ENCODE results near the gene MAP9. TPM values are rescaled to one million over a fixed set of nuclear protein-coding genes. Genes with fewer than 3 reads are reported as not detected.

The MAP9 gene
- total and polyA plus RNA-seq, 10 of the 15 experiments (the other 5 are each of a cell fraction or from before 2014, with no cell fraction given): 1.2 to 7.0 (median 4.3) TPM

- no peak for TF ChIP-seq FOXK2 (IDR thresholded peaks at IDR 0.05)
- CTCF ChIA-PET: interaction anchor here (0.7 to 2.3 kb wide), 3 partner anchors 385 to 707 kb away, joined by 3 to 13 read pairs (median 5); no protein-coding TSS in a partner anchor
- no peak for DNase-seq (ENCODE audit: low read depth, low spot score)
- Histone ChIP-seq H3K36me3 (ENCODE audit: control insufficient read depth in 2 of 2, insufficient read depth in 2 of 2, low read length in 1 of 2) (no peaks in the 10 kb centered on the region), H4K20me1 (ENCODE audit: control insufficient read depth, insufficient read depth) (no peaks in the 10 kb centered on the region), H3K9me3 (replicated peaks; ENCODE audit: control insufficient read depth, insufficient read depth, low read length) (no peaks in the 10 kb centered on the region), H3K4me2 (ENCODE audit: control insufficient read depth, insufficient read depth) (no peak overlapping the region), H3K79me2 (ENCODE audit: control insufficient read depth, insufficient read depth, low read length) (no peaks in the 10 kb centered on the region), H3K4me1 (ENCODE audit: control insufficient read depth, insufficient read depth, low read length) (no peaks in the 10 kb centered on the region), H3K4me3 (no peak overlapping the region), H2AFZ (ENCODE audit: control insufficient read depth, low read depth, low read length) (no peak overlapping the region), H3K27ac (ENCODE audit: control insufficient read depth, insufficient read depth) (no peak overlapping the region), H3K27me3 (replicated peaks in 1 of 2; ENCODE audit: control insufficient read depth in 2 of 2, insufficient read depth in 2 of 2, low read length in 1 of 2) (no peaks in the 10 kb centered on the region), H3K9ac (ENCODE audit: control insufficient read depth, insufficient read depth, low read length) (no peak overlapping the region)
- no TSS peak for BruUV-seq (replicated peaks)
- intact Hi-C loops (cut with micrococcal nuclease; ENCODE audit: unreplicated experiment) (no loop called here), in situ Hi-C loops (cut with MboI) (no loop called here)
- WGBS (ENCODE audit: insufficient coverage, insufficient replicate concordance, low lambda C conversion rate, missing lambda C conversion rate): 19% methylated on average over 2 of the region's 2 CpGs
- POLR2A ChIA-PET: no interaction called here
- RAD21 ChIA-PET (ENCODE audit: unreplicated experiment): no interaction called here
- no peak for ATAC-seq
- FAIRE-seq: no peak
- SMC1A ChIA-PET (ENCODE audit: uncharacterized antibody, unreplicated experiment): no interaction called here
These were observed 26.2 kb upstream of the MAP9 start for GRCh38 chr4:155402941-155403340.

- SMC1A ChIA-PET (ENCODE audit: uncharacterized antibody, unreplicated experiment): interaction anchor here (1.4 kb wide), 1 partner anchor 10 kb away, joined by 3 read pairs; no protein-coding TSS in a partner anchor
- Histone ChIP-seq H3K4me2 (ENCODE audit: control insufficient read depth, insufficient read depth) (no peak overlapping the region), H2AFZ (ENCODE audit: control insufficient read depth, low read depth, low read length) (no peak overlapping the region), H3K9me3 (replicated peaks; ENCODE audit: control insufficient read depth, insufficient read depth, low read length) (no peaks in the 10 kb centered on the region), H3K4me1 (ENCODE audit: control insufficient read depth, insufficient read depth, low read length) (no peaks in the 10 kb centered on the region), H3K27ac (ENCODE audit: control insufficient read depth, insufficient read depth) (no peak overlapping the region), H3K79me2 (ENCODE audit: control insufficient read depth, insufficient read depth, low read length) (no peaks in the 10 kb centered on the region), H3K9ac (ENCODE audit: control insufficient read depth, insufficient read depth, low read length) (no peak overlapping the region), H4K20me1 (ENCODE audit: control insufficient read depth, insufficient read depth) (no peaks in the 10 kb centered on the region), H3K4me3 (no peak overlapping the region), H3K36me3 (ENCODE audit: control insufficient read depth in 2 of 2, insufficient read depth in 2 of 2, low read length in 1 of 2) (no peaks in the 10 kb centered on the region), H3K27me3 (replicated peaks in 1 of 2; ENCODE audit: control insufficient read depth in 2 of 2, insufficient read depth in 2 of 2, low read length in 1 of 2) (no peaks in the 10 kb centered on the region)
- no TSS peak for BruUV-seq (replicated peaks)
- CTCF ChIA-PET: interaction anchor here (0.8 to 1.2 kb wide), 3 partner anchors 13 to 552 kb away, joined by 3 to 4 read pairs (median 3); no protein-coding TSS in a partner anchor
- DNase-seq (ENCODE audit: low read depth, low spot score) (no peak), ATAC-seq (no peak), FAIRE-seq (no peak)
- RAD21 ChIA-PET (ENCODE audit: unreplicated experiment): no interaction called here
- in situ Hi-C loops (cut with MboI) (no loop called here), intact Hi-C loops (cut with micrococcal nuclease; ENCODE audit: unreplicated experiment) (no loop called here)
- POLR2A ChIA-PET: no interaction called here
- WGBS (ENCODE audit: insufficient coverage, insufficient replicate concordance, low lambda C conversion rate, missing lambda C conversion rate): 17% methylated on average over 2 of the region's 2 CpGs
- no peak for TF ChIP-seq E4F1 (IDR thresholded peaks at IDR 0.05; ENCODE audit: borderline replicate concordance, partially characterized antibody)
- no peak for TF ChIP-seq ZBED1 (IDR thresholded peaks at IDR 0.05; ENCODE audit: borderline replicate concordance)
- no peak for TF ChIP-seq MEF2B (IDR thresholded peaks at IDR 0.05; ENCODE audit: partially characterized antibody, poor library complexity, severe bottlenecking)
- TF ChIP-seq BCL3 (IDR thresholded peaks at IDR 0.05; ENCODE audit: borderline replicate concordance, insufficient read depth, low read depth, low read length, poor library complexity, severe bottlenecking): no peak
- TF ChIP-seq CBX5 (IDR thresholded peaks at IDR 0.05; ENCODE audit: low read depth): no peak
- TF ChIP-seq KAT2A (conservative IDR thresholded peaks at IDR 0.05; ENCODE audit: control insufficient read depth, low read depth, low read length): no peak
- TF ChIP-seq SMAD1 (IDR thresholded peaks at IDR 0.05; ENCODE audit: low read depth, partially characterized antibody): no peak
- no peak for TF ChIP-seq ZSCAN29 (IDR thresholded peaks at IDR 0.05)
- TF ChIP-seq GABPA (IDR thresholded peaks at IDR 0.05; ENCODE audit: low read depth): no peak
- TF ChIP-seq DPF2 (IDR thresholded peaks at IDR 0.05): no peak
- no peak for TF ChIP-seq TCF7 (IDR thresholded peaks at IDR 0.05; ENCODE audit: borderline replicate concordance)
- no peak for TF ChIP-seq CREM (IDR thresholded peaks at IDR 0.05; ENCODE audit: low read depth)
- TF ChIP-seq NFIC (IDR thresholded peaks at IDR 0.05; ENCODE audit: low read depth, low read length): no peak
- TF ChIP-seq NR2C1 (IDR thresholded peaks at IDR 0.05): no peak
- TF ChIP-seq ASH2L (IDR thresholded peaks at IDR 0.05; ENCODE audit: borderline replicate concordance, low read depth): no peak
These were observed 24.1 kb upstream of the MAP9 start for GRCh38 chr4:155400893-155401292.

Measured in GM12878 (cell line).